Measurements from ENCODE around the gene ZNF675. TPM values are rescaled to one million over a fixed set of nuclear protein-coding genes. Genes with fewer than 3 reads are reported as not detected.

The ZNF675 gene
- total and polyA plus RNA-seq, 2 of the 13 experiments (the other 11 are each of a cell fraction or from before 2014, with no cell fraction given), result 3.1 to 12.8 TPM

DNA sequence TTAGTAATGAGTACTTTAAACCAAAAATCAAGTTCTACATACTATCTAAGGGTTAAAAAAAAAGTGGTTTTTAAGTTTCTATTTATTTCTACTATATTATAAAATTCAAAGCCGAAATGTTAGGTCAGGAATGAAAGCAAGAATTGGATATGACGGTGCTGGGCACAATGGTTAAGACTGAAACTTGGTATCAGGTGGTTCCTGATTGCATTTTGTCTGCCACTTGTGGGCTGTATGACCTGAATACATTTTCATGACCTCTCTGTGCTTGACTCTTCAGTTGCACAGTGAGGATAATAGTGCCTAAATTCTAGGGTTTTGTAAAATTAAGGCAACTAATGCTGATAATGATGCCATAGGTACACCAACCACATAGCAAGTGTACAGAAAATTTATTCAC is 22.3 kb upstream of the ZNF675 start:
- Histone ChIP-seq H3K79me2 (ENCODE audit: insufficient read depth, low read length) (no peaks in the 10 kb centered on the region), H3K9me3 (ENCODE audit: low read length) (peaks cover 4% of the 10 kb centered on the region; the same call in 1 of the 2 replicates), H3K27ac (ENCODE audit: extremely low read length, insufficient read depth, low read length) (no peak overlapping the region), H3K27me3 (ENCODE audit: control insufficient read depth in 1 of 2, insufficient read depth in 2 of 2, low read length in 2 of 2) (no peaks in the 10 kb centered on the region), H3K36me3 (replicated peaks in 1 of 2; ENCODE audit: control insufficient read depth in 1 of 2, insufficient read depth in 2 of 2, low read length in 2 of 2) (no peaks in the 10 kb centered on the region), H2AFZ (ENCODE audit: low read length) (no peak overlapping the region), H3K4me3 (replicated peaks in 1 of 3; ENCODE audit: insufficient read depth in 1 of 3, low read depth in 2 of 3, low read length in 3 of 3) (no peak overlapping the region), H3K4me2 (ENCODE audit: low read depth, low read length) (no peak overlapping the region), H4K20me1 (ENCODE audit: insufficient read depth, low read length) (no peaks in the 10 kb centered on the region), H3K4me1 (ENCODE audit: insufficient read depth, low read length) (no peaks in the 10 kb centered on the region), H3K9ac (ENCODE audit: insufficient read depth, low read depth, low read length) (no peak overlapping the region)
- DNase-seq (ENCODE audit: low spot score) (no peak), ATAC-seq (no peak), FAIRE-seq (no peak)
- in situ Hi-C loops (cut with HindIII; ENCODE audit: extremely low pct_ligation_motif_present, low pct_unique_long_range_greater_than_20kb) (no loop called here), intact Hi-C loops (cut with micrococcal nuclease; ENCODE audit: unreplicated experiment) (no loop called here)
- TF ChIP-seq MXI1 (IDR thresholded peaks at IDR 0.05; ENCODE audit: borderline replicate concordance, low read depth, low read length) (no peak), SP1 (IDR thresholded peaks at IDR 0.05) (no peak), SP1 (CRISPR knock-in tag; IDR thresholded peaks at IDR 0.05) (no peak), ZNF549 (CRISPR knock-in tag; IDR thresholded peaks at IDR 0.05) (no peak), ZFP1 (CRISPR knock-in tag; IDR thresholded peaks at IDR 0.05) (no peak), ELF4 (CRISPR knock-in tag; IDR thresholded peaks at IDR 0.05; ENCODE audit: borderline replicate concordance) (no peak), ZNF3 (CRISPR knock-in tag; IDR thresholded peaks at IDR 0.05) (no peak), ZNF101 (CRISPR knock-in tag; IDR thresholded peaks at IDR 0.05; ENCODE audit: borderline replicate concordance, low read depth) (no peak), ZNF7 (CRISPR knock-in tag; IDR thresholded peaks at IDR 0.05) (no peak), NR3C1 (CRISPR knock-in tag; IDR thresholded peaks at IDR 0.05) (no peak), ZNF572 (CRISPR knock-in tag; IDR thresholded peaks at IDR 0.05) (no peak), ZNF629 (CRISPR knock-in tag; conservative IDR thresholded peaks at IDR 0.05) (no peak), KLF13 (CRISPR knock-in tag; IDR thresholded peaks at IDR 0.05) (no peak), HOXA9 (CRISPR knock-in tag; IDR thresholded peaks at IDR 0.05; ENCODE audit: borderline replicate concordance) (no peak), ONECUT2 (CRISPR knock-in tag; IDR thresholded peaks at IDR 0.05) (no peak)
- TF ChIP-seq, protein P1, sequence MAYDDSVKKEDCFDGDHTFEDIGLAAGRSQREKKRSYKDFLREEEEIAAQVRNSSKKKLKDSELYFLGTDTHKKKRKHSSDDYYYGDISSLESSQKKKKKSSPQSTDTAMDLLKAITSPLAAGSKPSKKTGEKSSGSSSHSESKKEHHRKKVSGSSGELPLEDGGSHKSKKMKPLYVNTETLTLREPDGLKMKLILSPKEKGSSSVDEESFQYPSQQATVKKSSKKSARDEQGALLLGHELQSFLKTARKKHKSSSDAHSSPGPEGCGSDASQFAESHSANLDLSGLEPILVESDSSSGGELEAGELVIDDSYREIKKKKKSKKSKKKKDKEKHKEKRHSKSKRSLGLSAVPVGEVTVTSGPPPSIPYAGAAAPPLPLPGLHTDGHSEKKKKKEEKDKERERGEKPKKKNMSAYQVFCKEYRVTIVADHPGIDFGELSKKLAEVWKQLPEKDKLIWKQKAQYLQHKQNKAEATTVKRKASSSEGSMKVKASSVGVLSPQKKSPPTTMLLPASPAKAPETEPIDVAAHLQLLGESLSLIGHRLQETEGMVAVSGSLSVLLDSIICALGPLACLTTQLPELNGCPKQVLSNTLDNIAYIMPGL (CRISPR knock-in tag; IDR thresholded peaks at IDR 0.05; ENCODE audit: borderline replicate concordance in 1 of 2, low read depth in 1 of 2), result no peak
- TF ChIP-seq, protein P2, sequence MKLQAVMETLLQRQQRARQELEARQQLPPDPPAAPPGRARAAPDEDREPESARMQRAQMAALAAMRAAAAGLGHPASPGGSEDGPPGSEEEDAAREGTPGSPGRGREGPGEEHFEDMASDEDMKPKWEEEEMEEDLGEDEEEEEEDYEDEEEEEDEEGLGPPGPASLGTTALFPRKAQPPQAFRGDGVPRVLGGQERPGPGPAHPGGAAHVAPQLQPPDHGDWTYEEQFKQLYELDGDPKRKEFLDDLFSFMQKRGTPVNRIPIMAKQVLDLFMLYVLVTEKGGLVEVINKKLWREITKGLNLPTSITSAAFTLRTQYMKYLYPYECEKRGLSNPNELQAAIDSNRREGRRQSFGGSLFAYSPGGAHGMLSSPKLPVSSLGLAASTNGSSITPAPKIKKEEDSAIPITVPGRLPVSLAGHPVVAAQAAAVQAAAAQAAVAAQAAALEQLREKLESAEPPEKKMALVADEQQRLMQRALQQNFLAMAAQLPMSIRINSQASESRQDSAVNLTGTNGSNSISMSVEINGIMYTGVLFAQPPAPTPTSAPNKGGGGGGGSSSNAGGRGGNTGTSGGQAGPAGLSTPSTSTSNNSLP (IDR thresholded peaks at IDR 0.05; ENCODE audit: low read depth, low read length), result no peak
- BruUV-seq (replicated peaks), result no TSS peak
- ChIA-PET CTCF (ENCODE audit: low intra/inter-chr PET ratio, low total read pairs) (no interaction called here), POLR2A (no interaction called here)
- WGBS (ENCODE audit: low lambda C conversion rate), result 10% methylated on average over 2 of the region's 2 CpGs

Data from HepG2 (cell line).